ENCODE measurements around the gene HOXA1.

DNA sequence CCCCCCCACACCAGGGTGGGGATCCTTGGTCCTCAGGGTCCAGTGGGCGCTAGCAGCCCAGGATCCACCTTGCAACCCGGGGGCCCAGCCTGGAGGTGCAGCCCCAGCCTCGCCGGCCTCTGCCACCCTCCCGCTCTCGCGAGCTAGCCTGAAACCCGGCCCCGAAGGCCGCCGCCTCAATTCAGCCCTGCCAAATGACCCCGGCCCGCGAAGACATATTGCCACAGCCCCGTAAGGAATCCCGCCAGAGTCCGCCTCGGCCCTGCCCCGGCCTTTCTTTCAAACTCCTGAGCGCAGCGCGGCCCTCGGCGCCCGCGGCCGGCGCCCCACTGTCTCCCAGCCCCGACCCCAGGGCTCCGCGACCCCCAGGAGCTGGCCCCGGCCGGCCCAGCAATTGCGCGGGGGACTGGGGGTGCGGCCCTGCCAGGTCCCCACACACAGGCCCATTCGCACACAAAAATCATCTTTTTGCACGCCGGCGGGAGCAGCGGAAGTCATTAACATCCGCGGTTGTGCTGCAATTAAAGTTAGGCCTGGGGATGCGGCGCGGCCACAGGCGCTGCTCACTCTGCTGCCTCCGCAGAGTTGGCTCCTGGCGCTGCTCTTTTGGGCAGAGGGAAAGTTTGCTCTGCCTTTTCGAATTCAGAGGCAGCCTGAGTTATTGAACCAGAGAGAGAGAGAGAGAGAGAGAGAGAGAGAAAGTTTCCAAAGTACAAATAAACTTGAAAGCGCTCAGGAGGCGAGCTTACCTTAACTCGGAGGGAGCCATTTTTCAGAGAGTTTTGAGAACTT, 43.7 kb upstream of the HOXA1 start:
- TF ChIP-seq, protein P1, sequence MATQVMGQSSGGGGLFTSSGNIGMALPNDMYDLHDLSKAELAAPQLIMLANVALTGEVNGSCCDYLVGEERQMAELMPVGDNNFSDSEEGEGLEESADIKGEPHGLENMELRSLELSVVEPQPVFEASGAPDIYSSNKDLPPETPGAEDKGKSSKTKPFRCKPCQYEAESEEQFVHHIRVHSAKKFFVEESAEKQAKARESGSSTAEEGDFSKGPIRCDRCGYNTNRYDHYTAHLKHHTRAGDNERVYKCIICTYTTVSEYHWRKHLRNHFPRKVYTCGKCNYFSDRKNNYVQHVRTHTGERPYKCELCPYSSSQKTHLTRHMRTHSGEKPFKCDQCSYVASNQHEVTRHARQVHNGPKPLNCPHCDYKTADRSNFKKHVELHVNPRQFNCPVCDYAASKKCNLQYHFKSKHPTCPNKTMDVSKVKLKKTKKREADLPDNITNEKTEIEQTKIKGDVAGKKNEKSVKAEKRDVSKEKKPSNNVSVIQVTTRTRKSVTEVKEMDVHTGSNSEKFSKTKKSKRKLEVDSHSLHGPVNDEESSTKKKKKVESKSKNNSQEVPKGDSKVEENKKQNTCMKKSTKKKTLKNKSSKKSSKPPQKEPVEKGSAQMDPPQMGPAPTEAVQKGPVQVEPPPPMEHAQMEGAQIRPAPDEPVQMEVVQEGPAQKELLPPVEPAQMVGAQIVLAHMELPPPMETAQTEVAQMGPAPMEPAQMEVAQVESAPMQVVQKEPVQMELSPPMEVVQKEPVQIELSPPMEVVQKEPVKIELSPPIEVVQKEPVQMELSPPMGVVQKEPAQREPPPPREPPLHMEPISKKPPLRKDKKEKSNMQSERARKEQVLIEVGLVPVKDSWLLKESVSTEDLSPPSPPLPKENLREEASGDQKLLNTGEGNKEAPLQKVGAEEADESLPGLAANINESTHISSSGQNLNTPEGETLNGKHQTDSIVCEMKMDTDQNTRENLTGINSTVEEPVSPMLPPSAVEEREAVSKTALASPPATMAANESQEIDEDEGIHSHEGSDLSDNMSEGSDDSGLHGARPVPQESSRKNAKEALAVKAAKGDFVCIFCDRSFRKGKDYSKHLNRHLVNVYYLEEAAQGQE (IDR thresholded peaks at IDR 0.05; ENCODE audit: low read depth), result no peak
- no peak for TF ChIP-seq RAD21 (IDR thresholded peaks at IDR 0.05; ENCODE audit: low read depth)
- TF ChIP-seq, protein P2, sequence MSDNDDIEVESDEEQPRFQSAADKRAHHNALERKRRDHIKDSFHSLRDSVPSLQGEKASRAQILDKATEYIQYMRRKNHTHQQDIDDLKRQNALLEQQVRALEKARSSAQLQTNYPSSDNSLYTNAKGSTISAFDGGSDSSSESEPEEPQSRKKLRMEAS (IDR thresholded peaks at IDR 0.05), result no peak
- TF ChIP-seq TCF12 (IDR thresholded peaks at IDR 0.05; ENCODE audit: low read depth), result no peak
- TF ChIP-seq EGR1 (IDR thresholded peaks at IDR 0.05), result no peak
- TF ChIP-seq, protein P3, sequence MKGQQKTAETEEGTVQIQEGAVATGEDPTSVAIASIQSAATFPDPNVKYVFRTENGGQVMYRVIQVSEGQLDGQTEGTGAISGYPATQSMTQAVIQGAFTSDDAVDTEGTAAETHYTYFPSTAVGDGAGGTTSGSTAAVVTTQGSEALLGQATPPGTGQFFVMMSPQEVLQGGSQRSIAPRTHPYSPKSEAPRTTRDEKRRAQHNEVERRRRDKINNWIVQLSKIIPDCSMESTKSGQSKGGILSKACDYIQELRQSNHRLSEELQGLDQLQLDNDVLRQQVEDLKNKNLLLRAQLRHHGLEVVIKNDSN (IDR thresholded peaks at IDR 0.05), result no peak
- no peak for TF ChIP-seq CREB1 (IDR thresholded peaks at IDR 0.05; ENCODE audit: low read depth)
- TF ChIP-seq YY1 (IDR thresholded peaks at IDR 0.05; ENCODE audit: low read depth), result no peak

Data from Ishikawa (cell line).